ENCODE data around the gene IRF2. TPM values are rescaled to one million over a fixed set of nuclear protein-coding genes. Genes with fewer than 3 reads are reported as not detected.
A peak's percentile ranks its signal among the peaks of the same experiment; 100 is the strongest.

The IRF2 gene
- total and polyA plus RNA-seq, 2 donors from 2014 or later: 16.8 to 42.8 TPM

DNA sequence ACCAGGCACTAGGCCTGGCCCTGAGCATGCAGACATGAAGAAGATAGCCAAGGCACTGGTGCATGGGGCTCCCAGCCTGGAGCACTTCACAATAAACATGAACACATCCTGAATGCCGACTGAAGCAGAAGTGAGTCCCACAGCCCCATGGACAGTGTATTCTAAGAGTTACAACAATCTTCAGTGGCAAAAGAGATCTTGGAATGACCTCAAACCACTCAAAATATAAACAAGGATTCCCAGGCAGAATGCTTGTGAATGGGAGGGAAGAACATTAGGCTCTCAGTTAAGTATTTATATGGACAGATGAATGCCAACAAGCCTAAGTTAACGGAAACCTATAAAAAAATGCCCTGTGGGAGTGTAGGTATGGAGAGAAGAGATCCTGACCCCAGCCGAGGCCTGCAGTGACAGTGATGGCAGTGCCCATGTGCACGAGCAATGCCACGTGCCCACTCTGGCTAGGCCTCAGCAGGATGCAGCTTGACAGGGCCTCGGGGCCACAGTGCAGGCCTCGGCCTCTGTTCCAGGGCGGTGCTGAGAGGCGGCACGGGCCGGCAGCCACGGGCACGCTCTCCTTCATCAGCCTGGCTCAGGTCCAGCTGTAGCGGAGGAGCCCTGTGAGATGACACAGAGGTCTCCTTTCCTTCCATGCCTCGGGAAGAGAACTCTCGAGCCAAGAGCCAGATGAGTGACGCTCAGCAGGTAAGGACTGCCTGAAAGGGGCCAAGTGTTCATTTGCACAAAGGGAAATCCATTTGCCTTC lies 49.2 kb downstream of the IRF2 start:
- Histone ChIP-seq H3K4me3 (ENCODE audit: low read length in 3 of 3) (no peak overlapping the region), H3K36me3 (ENCODE audit: control insufficient read depth in 2 of 3, insufficient read depth in 3 of 3, low read length in 3 of 3) (peaks cover 0 to 24% (median 14%) of the 10 kb centered on the region in 3 donors), H3K4me1 (ENCODE audit: control insufficient read depth in 2 of 3, insufficient read depth in 2 of 3, low read depth in 1 of 3, low read length in 3 of 3) (peaks cover 0 to 7% (median 0%) of the 10 kb centered on the region in 3 donors), H3K9me3 (ENCODE audit: control insufficient read depth in 2 of 3, insufficient read depth in 1 of 3, low read length in 3 of 3) (peaks cover 0 to 3% (median 0%) of the 10 kb centered on the region in 3 donors), H3K27ac (ENCODE audit: low read depth in 2 of 2, low read length in 2 of 2) (no peak overlapping the region), H3K9ac (ENCODE audit: low read length in 3 of 3) (no peak overlapping the region), H3K27me3 (ENCODE audit: control insufficient read depth, insufficient read depth, low read length) (no peaks in the 10 kb centered on the region)
- DNase-seq: peak in 1 of 5 donors; percentile 17
- FAIRE-seq: no peak
- TF ChIP-seq, protein P1, sequence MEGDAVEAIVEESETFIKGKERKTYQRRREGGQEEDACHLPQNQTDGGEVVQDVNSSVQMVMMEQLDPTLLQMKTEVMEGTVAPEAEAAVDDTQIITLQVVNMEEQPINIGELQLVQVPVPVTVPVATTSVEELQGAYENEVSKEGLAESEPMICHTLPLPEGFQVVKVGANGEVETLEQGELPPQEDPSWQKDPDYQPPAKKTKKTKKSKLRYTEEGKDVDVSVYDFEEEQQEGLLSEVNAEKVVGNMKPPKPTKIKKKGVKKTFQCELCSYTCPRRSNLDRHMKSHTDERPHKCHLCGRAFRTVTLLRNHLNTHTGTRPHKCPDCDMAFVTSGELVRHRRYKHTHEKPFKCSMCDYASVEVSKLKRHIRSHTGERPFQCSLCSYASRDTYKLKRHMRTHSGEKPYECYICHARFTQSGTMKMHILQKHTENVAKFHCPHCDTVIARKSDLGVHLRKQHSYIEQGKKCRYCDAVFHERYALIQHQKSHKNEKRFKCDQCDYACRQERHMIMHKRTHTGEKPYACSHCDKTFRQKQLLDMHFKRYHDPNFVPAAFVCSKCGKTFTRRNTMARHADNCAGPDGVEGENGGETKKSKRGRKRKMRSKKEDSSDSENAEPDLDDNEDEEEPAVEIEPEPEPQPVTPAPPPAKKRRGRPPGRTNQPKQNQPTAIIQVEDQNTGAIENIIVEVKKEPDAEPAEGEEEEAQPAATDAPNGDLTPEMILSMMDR (IDR thresholded peaks at IDR 0.05; ENCODE audit: borderline replicate concordance, extremely low read depth, insufficient read depth): no peak
- intact Hi-C loops (cut with DNase I): no loop called here

DNA sequence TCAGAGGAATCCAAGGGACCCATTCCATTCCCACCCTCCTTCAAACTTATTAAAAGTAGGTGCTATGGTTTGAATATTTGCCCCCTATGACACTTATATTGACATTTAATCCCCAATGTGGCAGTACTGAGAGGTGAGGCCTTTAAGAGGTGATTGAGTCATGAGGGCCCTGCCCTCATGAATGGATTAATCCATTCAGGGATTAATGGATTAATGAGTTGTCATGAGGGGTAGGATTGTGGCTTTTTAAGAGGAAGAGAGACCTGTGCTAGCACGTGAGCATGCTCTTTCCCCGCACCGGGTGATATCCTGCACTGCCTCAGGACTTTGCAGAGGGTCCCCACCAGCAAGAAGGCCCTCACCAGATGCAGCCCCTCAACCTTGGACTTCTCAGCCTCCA lies 50.1 kb downstream of the IRF2 start:
- Histone ChIP-seq H3K4me3 (ENCODE audit: low read length in 3 of 3) (no peak overlapping the region), H3K9me3 (ENCODE audit: control insufficient read depth in 2 of 3, insufficient read depth in 1 of 3, low read length in 3 of 3) (peaks cover 0 to 3% (median 0%) of the 10 kb centered on the region in 3 donors), H3K27ac (ENCODE audit: low read depth in 2 of 2, low read length in 2 of 2) (no peak overlapping the region), H3K4me1 (ENCODE audit: control insufficient read depth in 2 of 3, insufficient read depth in 2 of 3, low read depth in 1 of 3, low read length in 3 of 3) (peaks cover 0 to 6% (median 0%) of the 10 kb centered on the region in 3 donors), H3K36me3 (ENCODE audit: control insufficient read depth in 2 of 3, insufficient read depth in 3 of 3, low read length in 3 of 3) (peaks cover 0 to 24% (median 14%) of the 10 kb centered on the region in 3 donors), H3K9ac (ENCODE audit: low read length in 3 of 3) (no peak overlapping the region), H3K27me3 (ENCODE audit: control insufficient read depth, insufficient read depth, low read length) (no peaks in the 10 kb centered on the region)
- FAIRE-seq (no peak), DNase-seq (no peak)
- intact Hi-C loops (cut with DNase I): no loop called here
- TF ChIP-seq, protein P1 (IDR thresholded peaks at IDR 0.05; ENCODE audit: borderline replicate concordance, extremely low read depth, insufficient read depth): no peak

DNA sequence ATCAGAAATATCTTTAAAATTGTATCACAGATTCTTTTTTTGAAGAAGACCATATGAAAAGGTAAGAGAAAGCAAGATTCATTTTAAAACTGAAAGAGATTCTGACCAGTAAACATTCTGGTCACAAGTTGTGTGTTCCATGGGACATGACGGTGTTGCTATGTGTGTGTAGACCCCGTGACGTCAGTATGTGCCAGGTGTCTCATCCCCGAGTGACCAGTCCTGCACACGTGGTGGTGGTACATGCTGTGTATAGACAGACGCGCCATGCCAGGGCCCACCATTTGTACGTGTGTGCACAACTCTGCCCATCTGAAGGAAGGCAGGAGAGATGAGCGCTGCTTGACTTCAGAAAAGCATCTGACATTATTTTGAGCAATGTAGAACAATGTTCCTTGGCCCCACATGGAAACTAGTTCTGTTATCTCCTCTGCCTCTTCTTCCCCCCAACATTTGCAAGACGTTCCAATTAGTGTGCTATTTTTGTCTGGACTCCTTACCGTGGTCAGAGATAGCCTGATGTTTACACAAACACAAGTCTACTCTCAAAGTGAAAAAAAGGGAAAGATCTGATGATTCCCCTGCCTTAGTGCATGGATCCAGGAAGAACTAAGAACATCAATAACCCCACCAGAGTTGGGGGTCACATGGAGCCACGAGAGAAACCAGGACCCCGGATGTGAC lies 51.2 kb downstream of the IRF2 start:
- no peak overlapping the region for H3K9ac ChIP-seq (ENCODE audit: low read length in 3 of 3)
- peaks cover 0 to 6% (median 0%) of the 10 kb centered on the region in 3 donors for H3K4me1 ChIP-seq (ENCODE audit: control insufficient read depth in 2 of 3, insufficient read depth in 2 of 3, low read depth in 1 of 3, low read length in 3 of 3)
- H3K9me3 ChIP-seq (ENCODE audit: control insufficient read depth in 2 of 3, insufficient read depth in 1 of 3, low read length in 3 of 3): peaks cover 0 to 3% (median 0%) of the 10 kb centered on the region in 3 donors
- TF ChIP-seq, protein P1 (IDR thresholded peaks at IDR 0.05; ENCODE audit: borderline replicate concordance, extremely low read depth, insufficient read depth): no peak
- H3K27ac ChIP-seq (ENCODE audit: low read depth in 2 of 2, low read length in 2 of 2): no peak overlapping the region
- H3K36me3 ChIP-seq (ENCODE audit: control insufficient read depth in 2 of 3, insufficient read depth in 3 of 3, low read length in 3 of 3): peaks cover 0 to 24% (median 24%) of the 10 kb centered on the region in 3 donors
- DNase-seq (no peak), FAIRE-seq (no peak)
- intact Hi-C loops (cut with DNase I): no loop called here
- no peaks in the 10 kb centered on the region for H3K27me3 ChIP-seq (ENCODE audit: control insufficient read depth, insufficient read depth, low read length)
- no peak overlapping the region for H3K4me3 ChIP-seq (ENCODE audit: low read length in 3 of 3)
